Tibial nerve (tissue), 4 donors: ENCODE results near the gene OSM. TPM values are rescaled to one million over a fixed set of nuclear protein-coding genes. Genes with fewer than 3 reads are reported as not detected.

Experiments used
- DNase-seq, 2 donors: peaks; one replicate each; pipeline ENCODE4 v3.0.0-alpha.2; 2019; ENCODE audit warnings: low spot score in 2 of 2
- H3K27ac ChIP-seq, 4 donors: fragments of 200-600 bp; sonication (generic) in 3 of 4; one replicate each; pipeline ENCODE4 v1.5.1; 2017 to 2019; ENCODE audit warnings: mild to moderate bottlenecking in 1 of 4
- H3K27me3 ChIP-seq, 2 donors: fragments of 200-600 bp; sonication (generic) in 1 of 2; one replicate each; pipeline versions ENCODE4 v1.5.1 to v1.6.0; 2017 to 2019
- H3K36me3 ChIP-seq, 3 donors: fragments of 200-600 bp; sonication (generic); one replicate each; pipeline ENCODE4 v1.5.1; 2018 to 2019
- H3K4me1 ChIP-seq, 4 donors: fragments of 200-600 bp; sonication (generic) in 3 of 4; one replicate each; pipeline ENCODE4 v1.5.1; 2017 to 2019
- H3K4me3 ChIP-seq, 4 donors: fragments of 200-600 bp; sonication (generic) in 3 of 4; one replicate each; pipeline ENCODE4 v1.5.1; 2017 to 2019; ENCODE audit warnings: mild to moderate bottlenecking in 1 of 4, moderate library complexity in 1 of 4
- H3K9me3 ChIP-seq, 4 donors: fragments of 200-600 bp; sonication (generic) in 3 of 4; one replicate each; pipeline ENCODE4 v1.5.1; 2017 to 2019
- EP300 ChIP-seq, 2 donors: sonication (generic); formaldehyde crosslinking; IDR thresholded peaks; one replicate each; pipeline ENCODE4 v1.6.1; 2017; ENCODE audit warnings: antibody characterized with exemption in 2 of 2, mild to moderate bottlenecking in 1 of 2
- POLR2A ChIP-seq, 2 donors: fragments of 450-650 bp; IDR thresholded peaks; one replicate each; pipeline ENCODE4 v1.6.1; 2017; ENCODE audit warnings: antibody characterized with exemption in 2 of 2, mild to moderate bottlenecking in 2 of 2, moderate library complexity in 2 of 2
- WGBS, 2 donors: methylation state at CpG; one replicate each; pipeline ENCODE4 v1.1.5; 2018; 5-methylcytosine and 5-hydroxymethylcytosine counted together
- total RNA-seq, 4 donors: library from RNA; depleted of rRNA; stranded (reverse); fragments of >200 nt; gene quantifications; one replicate each; pipeline ENCODE4 v1.1.0, GENCODE V29; 2016
- TF ChIP-seq, protein P1 (sequence below), 5 experiments: fragments of 200-600 bp in 3 of 5; fragments of 450-650 bp in 2 of 5; sonication (generic) in 3 of 5; IDR thresholded peaks; one replicate each; pipeline ENCODE4 v1.5.1; 2016 to 2019; ENCODE audit warnings: antibody characterized with exemption in 5 of 5, mild to moderate bottlenecking in 3 of 5, moderate library complexity in 2 of 5

OSM gene
- total RNA-seq, 4 donors from 2014 or later = 1.4 to 19.7 (median 4.2) TPM

DNA sequence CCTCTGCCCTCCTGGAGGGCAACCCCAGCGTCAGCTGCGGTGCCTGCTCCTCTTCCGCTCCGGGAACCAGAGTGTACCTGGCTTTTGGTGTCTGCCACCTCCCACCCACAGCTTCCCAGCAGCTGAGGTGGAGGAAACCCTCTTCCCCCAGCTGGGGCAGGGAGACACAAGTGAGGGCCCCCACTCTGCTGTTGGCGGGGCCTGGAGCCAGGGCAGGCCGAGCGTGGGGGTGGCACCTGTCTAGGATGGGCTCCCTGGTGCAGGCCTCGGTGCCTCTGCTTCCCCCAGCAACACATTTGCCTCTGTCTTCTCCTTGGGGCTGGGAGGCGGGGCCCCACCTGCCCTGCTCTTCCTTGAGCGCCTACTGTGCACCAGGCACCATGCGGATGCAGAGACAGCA is 6.4 kb downstream of the OSM start:
- Histone ChIP-seq H3K4me3 (no peak overlapping the region), H3K9me3 (no peaks in the 10 kb centered on the region), H3K36me3 (no peaks in the 10 kb centered on the region), H3K27me3 (no peaks in the 10 kb centered on the region), H3K4me1 (peaks cover 0 to 21% (median 8%) of the 10 kb centered on the region in 4 donors), H3K27ac (no peak overlapping the region)
- DNase-seq = no peak
- no peak for TF ChIP-seq POLR2A (IDR thresholded peaks at IDR 0.05)
- no peak for TF ChIP-seq EP300 (IDR thresholded peaks at IDR 0.05)
- TF ChIP-seq, protein P1, sequence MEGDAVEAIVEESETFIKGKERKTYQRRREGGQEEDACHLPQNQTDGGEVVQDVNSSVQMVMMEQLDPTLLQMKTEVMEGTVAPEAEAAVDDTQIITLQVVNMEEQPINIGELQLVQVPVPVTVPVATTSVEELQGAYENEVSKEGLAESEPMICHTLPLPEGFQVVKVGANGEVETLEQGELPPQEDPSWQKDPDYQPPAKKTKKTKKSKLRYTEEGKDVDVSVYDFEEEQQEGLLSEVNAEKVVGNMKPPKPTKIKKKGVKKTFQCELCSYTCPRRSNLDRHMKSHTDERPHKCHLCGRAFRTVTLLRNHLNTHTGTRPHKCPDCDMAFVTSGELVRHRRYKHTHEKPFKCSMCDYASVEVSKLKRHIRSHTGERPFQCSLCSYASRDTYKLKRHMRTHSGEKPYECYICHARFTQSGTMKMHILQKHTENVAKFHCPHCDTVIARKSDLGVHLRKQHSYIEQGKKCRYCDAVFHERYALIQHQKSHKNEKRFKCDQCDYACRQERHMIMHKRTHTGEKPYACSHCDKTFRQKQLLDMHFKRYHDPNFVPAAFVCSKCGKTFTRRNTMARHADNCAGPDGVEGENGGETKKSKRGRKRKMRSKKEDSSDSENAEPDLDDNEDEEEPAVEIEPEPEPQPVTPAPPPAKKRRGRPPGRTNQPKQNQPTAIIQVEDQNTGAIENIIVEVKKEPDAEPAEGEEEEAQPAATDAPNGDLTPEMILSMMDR (IDR thresholded peaks at IDR 0.05) = no peak
- WGBS, 2 donors = 84 to 91% methylated on average over 6 to 11 of the region's 11 CpGs

DNA sequence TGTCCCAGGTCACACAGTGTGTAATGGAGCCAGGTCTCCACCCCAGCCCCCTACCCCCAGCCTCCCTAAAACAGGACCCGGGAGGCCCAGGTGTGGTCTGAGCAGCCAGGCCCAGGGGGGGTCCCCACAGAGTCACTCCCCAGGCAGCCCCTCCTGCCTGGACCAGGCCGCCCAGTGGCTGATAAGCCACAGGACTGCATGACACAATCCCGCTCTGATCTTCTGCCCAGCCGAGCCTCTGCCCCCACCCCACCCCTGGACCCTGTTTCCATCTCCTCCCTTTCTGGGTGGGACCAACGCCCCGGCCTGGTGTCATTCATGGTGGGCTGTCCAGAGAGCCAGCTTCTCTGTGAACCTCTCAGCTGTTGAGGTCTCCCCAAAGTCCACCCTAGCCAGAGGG is 12.3 kb downstream of the OSM start:
- DNase-seq = no peak
- H3K27me3 ChIP-seq = no peaks in the 10 kb centered on the region
- WGBS, 2 donors = 65 to 77% methylated on average over 3 to 6 of the region's 6 CpGs
- no peaks in the 10 kb centered on the region for H3K9me3 ChIP-seq
- peaks cover 0 to 56% (median 23%) of the 10 kb centered on the region in 4 donors for H3K4me1 ChIP-seq
- no peaks in the 10 kb centered on the region for H3K36me3 ChIP-seq
- H3K4me3 ChIP-seq = no peak overlapping the region
- no peak for TF ChIP-seq EP300 (IDR thresholded peaks at IDR 0.05)
- TF ChIP-seq, protein P1 (IDR thresholded peaks at IDR 0.05) = no peak
- TF ChIP-seq POLR2A (IDR thresholded peaks at IDR 0.05) = no peak
- H3K27ac ChIP-seq = peak overlapping the region in 2 of 4 donors; percentile 81 to 82

DNA sequence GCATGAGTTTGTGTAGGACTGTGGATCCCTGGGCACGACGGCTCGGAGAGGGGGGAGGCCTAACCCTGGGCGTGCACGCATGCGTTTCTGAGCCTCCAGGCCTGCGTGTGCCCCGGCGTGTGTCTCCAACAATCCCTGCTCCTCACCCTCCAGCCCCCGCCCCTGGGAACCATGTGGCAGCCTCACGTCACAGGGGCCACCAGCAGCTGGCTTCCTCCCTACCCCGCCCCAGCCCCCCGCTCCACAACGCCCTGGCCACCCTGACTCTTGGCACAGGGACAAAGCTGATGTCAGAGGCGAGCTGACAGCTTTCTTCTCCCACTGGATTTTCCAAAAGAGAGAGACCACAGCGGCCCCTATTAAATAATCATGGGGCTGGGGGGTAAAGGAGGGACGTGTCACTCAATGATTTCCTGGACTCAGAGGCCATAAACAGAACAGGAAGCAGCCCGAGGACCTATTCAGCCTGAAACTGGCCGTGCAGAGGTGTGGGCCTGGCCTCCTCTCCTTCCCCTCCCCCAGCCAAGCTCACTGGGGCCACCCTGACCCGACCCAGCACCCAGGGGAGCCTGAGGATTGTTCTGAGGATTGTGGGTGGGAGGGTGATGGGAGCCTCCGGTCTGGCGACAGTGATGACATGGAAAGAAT is 13.3 kb downstream of the OSM start:
- Histone ChIP-seq H3K27me3 (no peaks in the 10 kb centered on the region), H3K27ac (peak overlapping the region; percentile 25 to 82 (median 76)), H3K4me1 (peaks cover 0 to 66% (median 28%) of the 10 kb centered on the region in 4 donors), H3K9me3 (no peaks in the 10 kb centered on the region), H3K4me3 (peak overlapping the region in 1 of 4 donors; percentile 8), H3K36me3 (no peaks in the 10 kb centered on the region)
- TF ChIP-seq EP300 (IDR thresholded peaks at IDR 0.05) (peak in 1 of 2 donors; percentile 37), POLR2A (IDR thresholded peaks at IDR 0.05) (no peak)
- TF ChIP-seq, protein P1 (IDR thresholded peaks at IDR 0.05) = no peak
- WGBS, 2 donors = 4 to 15% methylated on average over 11 to 18 of the region's 22 CpGs
- peak; percentile 52 for DNase-seq

DNA sequence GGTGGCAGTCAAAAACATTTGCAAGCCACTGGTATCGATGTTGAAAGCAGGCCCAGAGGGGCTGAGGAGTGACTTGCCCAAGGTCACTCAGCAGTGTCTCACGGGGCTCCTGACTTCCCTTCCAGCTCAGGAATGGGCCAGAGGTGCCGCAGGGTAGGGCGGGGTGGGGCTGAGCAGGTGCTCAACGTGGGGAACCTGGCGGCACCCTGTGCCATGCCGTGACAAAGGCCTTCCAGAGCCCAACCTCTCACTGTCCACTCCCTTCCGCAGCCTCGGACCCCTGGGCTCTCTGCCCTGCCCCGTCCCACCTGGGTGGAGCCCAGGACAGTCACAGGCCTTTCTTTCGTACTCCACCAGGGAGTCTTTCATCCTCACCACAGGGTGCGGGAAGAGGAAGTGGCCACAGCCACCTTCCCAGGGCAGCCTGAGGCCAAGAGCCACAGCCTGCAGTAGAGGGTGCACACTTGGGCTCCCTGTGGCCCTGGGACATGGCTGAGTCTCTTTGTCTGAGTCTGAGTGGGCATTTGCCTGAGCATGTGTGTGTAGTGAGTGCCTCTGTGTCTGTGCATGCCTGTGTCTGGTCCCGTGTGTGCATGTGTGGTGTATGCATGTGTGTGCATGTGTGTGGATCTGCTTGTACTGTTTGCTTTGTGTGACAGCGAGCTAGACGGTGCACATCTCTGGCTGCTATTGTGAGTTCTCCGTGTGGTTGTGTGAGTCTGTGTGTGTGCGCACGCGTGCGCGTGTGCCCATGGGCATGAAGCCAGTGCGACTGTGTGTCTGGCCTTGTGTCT is 14.0 kb downstream of the OSM start:
- peak overlapping the region; percentile 25 to 81 (median 50) for H3K27ac ChIP-seq
- peaks cover 0 to 73% (median 28%) of the 10 kb centered on the region in 4 donors for H3K4me1 ChIP-seq
- H3K27me3 ChIP-seq = no peaks in the 10 kb centered on the region
- no peak for DNase-seq
- H3K4me3 ChIP-seq = peak overlapping the region in 1 of 4 donors; percentile 8
- no peak for TF ChIP-seq POLR2A (IDR thresholded peaks at IDR 0.05)
- TF ChIP-seq, protein P1 (IDR thresholded peaks at IDR 0.05) = no peak
- no peak for TF ChIP-seq EP300 (IDR thresholded peaks at IDR 0.05)
- H3K36me3 ChIP-seq = no peaks in the 10 kb centered on the region
- H3K9me3 ChIP-seq = no peaks in the 10 kb centered on the region
- WGBS, 2 donors = 53 to 66% methylated on average over 14 to 21 of the region's 22 CpGs

DNA sequence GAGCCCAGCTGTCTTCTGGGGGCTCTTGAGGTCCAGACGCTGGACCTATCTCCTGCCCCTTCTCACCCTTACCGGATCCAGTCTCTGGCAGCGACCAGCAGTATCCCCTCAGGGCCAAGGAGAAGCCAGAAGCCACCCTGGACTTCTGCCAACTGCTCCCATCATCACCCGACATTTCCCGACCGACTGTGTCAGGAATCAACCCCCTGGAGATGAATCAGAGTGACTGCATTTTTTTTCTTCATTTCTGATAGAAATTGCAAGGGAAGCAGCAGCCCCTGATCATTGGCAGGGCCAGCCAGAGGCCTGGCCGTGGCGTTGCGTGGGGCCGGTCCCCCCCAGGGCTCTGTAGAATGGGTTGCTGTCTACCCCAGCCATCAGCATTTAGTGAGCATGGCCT is 14.9 kb downstream of the OSM start:
- no peak for DNase-seq

More for the DNA sequence above, 14.9 kb downstream of the OSM start:
- H3K36me3 ChIP-seq = no peaks in the 10 kb centered on the region
- 41 to 47% methylated on average over 9 to 10 of the region's 10 CpGs for whole genome bisulfite sequencing, 2 donors
- no peaks in the 10 kb centered on the region for H3K9me3 ChIP-seq
- no peak for TF ChIP-seq POLR2A (IDR thresholded peaks at IDR 0.05)
- TF ChIP-seq EP300 (IDR thresholded peaks at IDR 0.05) = no peak
- H3K4me1 ChIP-seq = peaks cover 0 to 82% (median 34%) of the 10 kb centered on the region in 4 donors
- H3K4me3 ChIP-seq = no peak overlapping the region
- H3K27me3 ChIP-seq = no peaks in the 10 kb centered on the region
- peak overlapping the region in 2 of 4 donors; percentile 28 to 81 for H3K27ac ChIP-seq
